Stimulated activated CD4-positive, alpha-beta T cell treated with anti-CD3 and anti-CD28 coated beads, TNF-alpha, amount 100 ng/mL, for 48 hours (primary cell): ENCODE results near the gene RASSF3.

Experiments used
- DNase-seq, 3 donors: peaks; one replicate each; pipeline ENCODE4 v3.0.0-alpha.2; 2020; ENCODE audit warnings: low read depth in 3 of 3

RASSF3 gene

GRCh38 chr12:64669270-64669842 lies 59.1 kb downstream of the RASSF3 start:
- DNase-seq = no peak

- no peak for DNase-seq
Observed at GRCh38 chr12:64670019-64670418, 59.7 kb downstream of the RASSF3 start.

- no peak for DNase-seq
Observed at GRCh38 chr12:64670919-64671639, 60.8 kb downstream of the RASSF3 start.

- no peak for DNase-seq
Observed at GRCh38 chr12:64671681-64672080, 61.4 kb downstream of the RASSF3 start.

- DNase-seq = no peak
Observed at GRCh38 chr12:64672925-64673409, 62.7 kb downstream of the RASSF3 start.

- DNase-seq = no peak
Observed at GRCh38 chr12:64673490-64674169, 63.3 kb downstream of the RASSF3 start.

- DNase-seq = no peak
Observed at GRCh38 chr12:64674367-64674922, 64.2 kb downstream of the RASSF3 start.

GRCh38 chr12:64675795-64676194 lies 65.5 kb downstream of the RASSF3 start:
- no peak for DNase-seq

- no peak for DNase-seq
Observed at GRCh38 chr12:64678248-64678647, 68.0 kb downstream of the RASSF3 start.

GRCh38 chr12:64678835-64679234 lies 68.5 kb downstream of the RASSF3 start:
- DNase-seq = no peak

- peak in 1 of 3 donors; percentile 41 for DNase-seq
Observed at GRCh38 chr12:64679487-64680001, 69.2 kb downstream of the RASSF3 start.

- DNase-seq = no peak
Observed at GRCh38 chr12:64680235-64680634, 69.9 kb downstream of the RASSF3 start.

GRCh38 chr12:64681200-64682052 lies 71.1 kb downstream of the RASSF3 start:
- DNase-seq = no peak

GRCh38 chr12:64682572-64683277 lies 72.4 kb downstream of the RASSF3 start:
- DNase-seq = no peak

- no peak for DNase-seq
Observed at GRCh38 chr12:64683816-64684543, 73.7 kb downstream of the RASSF3 start.

- DNase-seq = no peak
Observed at GRCh38 chr12:64685050-64685449, 74.8 kb downstream of the RASSF3 start.

- DNase-seq = no peak
Observed at GRCh38 chr12:64685605-64686004, 75.3 kb downstream of the RASSF3 start.

GRCh38 chr12:64687816-64688215 lies 77.5 kb downstream of the RASSF3 start:
- DNase-seq = no peak

GRCh38 chr12:64688219-64688618 lies 77.9 kb downstream of the RASSF3 start:
- no peak for DNase-seq

- DNase-seq = no peak
Observed at GRCh38 chr12:64688715-64689114, 78.4 kb downstream of the RASSF3 start.
